ENCODE data around the gene LSM10. TPM values are rescaled to one million over a fixed set of nuclear protein-coding genes. Genes with fewer than 3 reads are reported as not detected.

The LSM10 gene
- total and polyA plus RNA-seq, 9 of the 15 experiments (the other 6 are each of a cell fraction or from before 2014, with no cell fraction given), result 13.2 to 146 (median 68.9) TPM

- TF ChIP-seq ZNF76 (CRISPR knock-in tag; IDR thresholded peaks at IDR 0.05; ENCODE audit: borderline replicate concordance), result peak; percentile 86; the same call in 1 of the 2 replicates
- TF ChIP-seq CREB3 (tag; conservative IDR thresholded peaks at IDR 0.05; ENCODE audit: low read depth), result peak; percentile 97
- no peak for TF ChIP-seq CLOCK (CRISPR knock-in tag; IDR thresholded peaks at IDR 0.05; ENCODE audit: borderline replicate concordance)
- TF ChIP-seq NFIX (CRISPR knock-in tag; IDR thresholded peaks at IDR 0.05; ENCODE audit: low read depth), result peak; percentile 39
- TF ChIP-seq LARP7 (IDR thresholded peaks at IDR 0.05), result no peak
- TF ChIP-seq ZNF41 (CRISPR knock-in tag; conservative IDR thresholded peaks at IDR 0.05), result peak; percentile 91
- TF ChIP-seq ADNP (tag; IDR thresholded peaks at IDR 0.05), result peak; percentile 47; the same call in 1 of the 2 replicates
- no peak for TF ChIP-seq SMARCC2 (IDR thresholded peaks at IDR 0.05; ENCODE audit: low read depth)
- no peak for TF ChIP-seq RBM15 (IDR thresholded peaks at IDR 0.05; ENCODE audit: insufficient read depth, low read length)
- TF ChIP-seq FOXO4 (CRISPR knock-in tag; IDR thresholded peaks at IDR 0.05), result peak; percentile 87; the same call in 1 of the 2 replicates
- no peak for TF ChIP-seq HDAC1 (IDR thresholded peaks at IDR 0.05)
- TF ChIP-seq ZNF561 (CRISPR knock-in tag; conservative IDR thresholded peaks at IDR 0.05), result peak; percentile 80; the same call in 1 of the 2 replicates
- 0 out of 2 replicates have a peak, but pooled peaks have one; percentile 45 for TF ChIP-seq KLF1 (tag; IDR thresholded peaks at IDR 0.05)
- 0 out of 2 replicates have a peak, but pooled peaks have one; percentile 55 for TF ChIP-seq ZNF347 (CRISPR knock-in tag; IDR thresholded peaks at IDR 0.05; ENCODE audit: low read depth)
- peak; percentile 88 for TF ChIP-seq HIVEP1 (CRISPR knock-in tag; IDR thresholded peaks at IDR 0.05)
- TF ChIP-seq TEAD1 (CRISPR knock-in tag; IDR thresholded peaks at IDR 0.05), result peak in 1 of 2 experiments; percentile 95; a peak in 2 of 4 replicates
- no peak for TF ChIP-seq PRMT5 (CRISPR knock-in tag; IDR thresholded peaks at IDR 0.05)
- peak; percentile 97 for TF ChIP-seq SMAD4 (CRISPR knock-in tag; conservative IDR thresholded peaks at IDR 0.05)
- TF ChIP-seq TSHZ1 (CRISPR knock-in tag; IDR thresholded peaks at IDR 0.05), result peak; percentile 87
Measured at GRCh38 chr1:36398370-36398977, 766 bp upstream of the LSM10 start (continued).

All from K562 (cell line).